Measurements from ENCODE around the gene SLC35C1.

SLC35C1 gene

GRCh38 chr11:45853332-45854219 lies 48.6 kb downstream of the SLC35C1 start:
- no peaks in the 10 kb centered on the region for H3K9me3 ChIP-seq (ENCODE audit: control insufficient read depth, insufficient read depth, low read length)
- H3K36me3 ChIP-seq (ENCODE audit: control insufficient read depth, insufficient read depth, low read length): no peaks in the 10 kb centered on the region
- no peak overlapping the region for H3K4me3 ChIP-seq (ENCODE audit: low read length)
- DNase-seq (ENCODE audit: low read depth, low spot score): no peak
- no peak overlapping the region for H3K27ac ChIP-seq (ENCODE audit: low read length)
- peaks cover 7% of the 10 kb centered on the region for H3K4me1 ChIP-seq (ENCODE audit: control insufficient read depth, insufficient read depth, low read length)
- H3K27me3 ChIP-seq (ENCODE audit: control insufficient read depth, insufficient read depth, low read length): no peaks in the 10 kb centered on the region; the same call in 1 of the 2 replicates
- no CpG with 5 or more reads among the region's 7 CpGs for WGBS (ENCODE audit: insufficient coverage, insufficient read length)

GRCh38 chr11:45855308-45855707 lies 50.4 kb downstream of the SLC35C1 start:
- H3K4me1 ChIP-seq (ENCODE audit: control insufficient read depth, insufficient read depth, low read length): peaks cover 9% of the 10 kb centered on the region
- no peak overlapping the region for H3K4me3 ChIP-seq (ENCODE audit: low read length)
- H3K27ac ChIP-seq (ENCODE audit: low read length): no peak overlapping the region
- no peaks in the 10 kb centered on the region for H3K36me3 ChIP-seq (ENCODE audit: control insufficient read depth, insufficient read depth, low read length)
- H3K9me3 ChIP-seq (ENCODE audit: control insufficient read depth, insufficient read depth, low read length): no peaks in the 10 kb centered on the region
- WGBS (ENCODE audit: insufficient coverage, insufficient read length): no CpG with 5 or more reads among the region's 5 CpGs
- no peak for DNase-seq (ENCODE audit: low read depth, low spot score)
- no peaks in the 10 kb centered on the region for H3K27me3 ChIP-seq (ENCODE audit: control insufficient read depth, insufficient read depth, low read length)

GRCh38 chr11:45856044-45856468 lies 51.1 kb downstream of the SLC35C1 start:
- H3K9me3 ChIP-seq (ENCODE audit: control insufficient read depth, insufficient read depth, low read length): no peaks in the 10 kb centered on the region
- H3K4me3 ChIP-seq (ENCODE audit: low read length): no peak overlapping the region
- peaks cover 9% of the 10 kb centered on the region for H3K4me1 ChIP-seq (ENCODE audit: control insufficient read depth, insufficient read depth, low read length)
- H3K36me3 ChIP-seq (ENCODE audit: control insufficient read depth, insufficient read depth, low read length): 0 out of 2 replicates have a peak, but pooled peaks cover 4% of the 10 kb centered on the region
- no peak for DNase-seq (ENCODE audit: low read depth, low spot score)
- H3K27me3 ChIP-seq (ENCODE audit: control insufficient read depth, insufficient read depth, low read length): no peaks in the 10 kb centered on the region
- no peak overlapping the region for H3K27ac ChIP-seq (ENCODE audit: low read length)
- no CpG with 5 or more reads among the region's 6 CpGs for WGBS (ENCODE audit: insufficient coverage, insufficient read length)

GRCh38 chr11:45857961-45858474 lies 53.1 kb downstream of the SLC35C1 start:
- Histone ChIP-seq H3K9me3 (ENCODE audit: control insufficient read depth, insufficient read depth, low read length) (no peaks in the 10 kb centered on the region), H3K27me3 (ENCODE audit: control insufficient read depth, insufficient read depth, low read length) (no peaks in the 10 kb centered on the region), H3K4me3 (ENCODE audit: low read length) (no peak overlapping the region), H3K36me3 (ENCODE audit: control insufficient read depth, insufficient read depth, low read length) (0 out of 2 replicates have a peak, but pooled peaks cover 4% of the 10 kb centered on the region), H3K27ac (ENCODE audit: low read length) (no peak overlapping the region), H3K4me1 (ENCODE audit: control insufficient read depth, insufficient read depth, low read length) (peaks cover 5% of the 10 kb centered on the region)
- no CpG with 5 or more reads among the region's 2 CpGs for WGBS (ENCODE audit: insufficient coverage, insufficient read length)
- DNase-seq (ENCODE audit: low read depth, low spot score): no peak

GRCh38 chr11:45858751-45859398 lies 53.9 kb downstream of the SLC35C1 start:
- H3K36me3 ChIP-seq (ENCODE audit: control insufficient read depth, insufficient read depth, low read length): peaks cover 4% of the 10 kb centered on the region; the same call in 1 of the 2 replicates
- H3K4me1 ChIP-seq (ENCODE audit: control insufficient read depth, insufficient read depth, low read length): peaks cover 5% of the 10 kb centered on the region
- no peak overlapping the region for H3K4me3 ChIP-seq (ENCODE audit: low read length)
- WGBS (ENCODE audit: insufficient coverage, insufficient read length): no CpG with 5 or more reads among the region's 5 CpGs
- H3K27ac ChIP-seq (ENCODE audit: low read length): no peak overlapping the region
- no peaks in the 10 kb centered on the region for H3K27me3 ChIP-seq (ENCODE audit: control insufficient read depth, insufficient read depth, low read length)
- H3K9me3 ChIP-seq (ENCODE audit: control insufficient read depth, insufficient read depth, low read length): no peaks in the 10 kb centered on the region
- DNase-seq (ENCODE audit: low read depth, low spot score): no peak

GRCh38 chr11:45859661-45860140 lies 54.8 kb downstream of the SLC35C1 start:
- Histone ChIP-seq H3K9me3 (ENCODE audit: control insufficient read depth, insufficient read depth, low read length) (no peaks in the 10 kb centered on the region), H3K36me3 (ENCODE audit: control insufficient read depth, insufficient read depth, low read length) (peaks cover 4% of the 10 kb centered on the region; the same call in 1 of the 2 replicates), H3K4me3 (ENCODE audit: low read length) (no peak overlapping the region), H3K4me1 (ENCODE audit: control insufficient read depth, insufficient read depth, low read length) (peaks cover 5% of the 10 kb centered on the region), H3K27ac (ENCODE audit: low read length) (no peak overlapping the region), H3K27me3 (ENCODE audit: control insufficient read depth, insufficient read depth, low read length) (no peaks in the 10 kb centered on the region)
- no peak for DNase-seq (ENCODE audit: low read depth, low spot score)
- no CpG with 5 or more reads among the region's 12 CpGs for WGBS (ENCODE audit: insufficient coverage, insufficient read length)

- Histone ChIP-seq H3K4me1 (ENCODE audit: control insufficient read depth, insufficient read depth, low read length) (peaks cover 5% of the 10 kb centered on the region), H3K4me3 (ENCODE audit: low read length) (no peak overlapping the region), H3K9me3 (ENCODE audit: control insufficient read depth, insufficient read depth, low read length) (no peaks in the 10 kb centered on the region), H3K27ac (ENCODE audit: low read length) (no peak overlapping the region), H3K36me3 (ENCODE audit: control insufficient read depth, insufficient read depth, low read length) (peaks cover 4% of the 10 kb centered on the region; the same call in 1 of the 2 replicates), H3K27me3 (ENCODE audit: control insufficient read depth, insufficient read depth, low read length) (no peaks in the 10 kb centered on the region)
- DNase-seq (ENCODE audit: low read depth, low spot score): no peak
- no CpG with 5 or more reads among the region's 5 CpGs for WGBS (ENCODE audit: insufficient coverage, insufficient read length)
Observed at GRCh38 chr11:45860348-45860747, 55.4 kb downstream of the SLC35C1 start.

- H3K4me1 ChIP-seq (ENCODE audit: control insufficient read depth, insufficient read depth, low read length): peaks cover 5% of the 10 kb centered on the region
- no peaks in the 10 kb centered on the region for H3K27me3 ChIP-seq (ENCODE audit: control insufficient read depth, insufficient read depth, low read length)
- H3K27ac ChIP-seq (ENCODE audit: low read length): no peak overlapping the region
- DNase-seq (ENCODE audit: low read depth, low spot score): no peak
- no peak overlapping the region for H3K4me3 ChIP-seq (ENCODE audit: low read length)
- H3K36me3 ChIP-seq (ENCODE audit: control insufficient read depth, insufficient read depth, low read length): peaks cover 4% of the 10 kb centered on the region; the same call in 1 of the 2 replicates
- H3K9me3 ChIP-seq (ENCODE audit: control insufficient read depth, insufficient read depth, low read length): no peaks in the 10 kb centered on the region
- no CpG with 5 or more reads among the region's 10 CpGs for WGBS (ENCODE audit: insufficient coverage, insufficient read length)
Observed at GRCh38 chr11:45860764-45861510, 56.0 kb downstream of the SLC35C1 start.
